Measurements from ENCODE around the gene SORBS2. TPM values are rescaled to one million over a fixed set of nuclear protein-coding genes. Genes with fewer than 3 reads are reported as not detected.
"Not testable (repeated sequence)": the region's sequence is repeated elsewhere in the genome, so short reads cannot be mapped to it uniquely, and the experiment has no call there.

The SORBS2 gene
- total and polyA plus RNA-seq, 2 of the 4 experiments (the other 2 are of a cell fraction) = 0.18 TPM; not detected in 1

GRCh38 chr4:185859111-185859510 lies 47.1 kb upstream of the SORBS2 start:
- 46% methylated on average over 5 of the region's 7 CpGs; no CpG with 5 or more reads in 1 of the 2 experiments for WGBS, 2 experiments (ENCODE audit: extremely low coverage in 2 of 2, insufficient read length in 1 of 2)
- Histone ChIP-seq H2BK20ac (ENCODE audit: low read depth, low read length) (no peak overlapping the region), H4K20me1 (ENCODE audit: insufficient read depth, low read length) (no peaks in the 10 kb centered on the region), H4K5ac (ENCODE audit: low read depth, low read length) (no peak overlapping the region), H3K27ac (ENCODE audit: insufficient read depth, low read length) (no peak overlapping the region), H2AK5ac (ENCODE audit: low read depth, low read length) (no peak overlapping the region), H3K4ac (ENCODE audit: low read depth, low read length) (no peak overlapping the region), H3K36me3 (ENCODE audit: control insufficient read depth, insufficient read depth, low read length) (no peaks in the 10 kb centered on the region), H3K4me1 (ENCODE audit: control insufficient read depth, insufficient read depth, low read length) (peaks cover 2% of the 10 kb centered on the region; the same call in 1 of the 2 replicates), H3K4me2 (ENCODE audit: low read depth, low read length) (no peak overlapping the region), H3K9me3 (ENCODE audit: control insufficient read depth, insufficient read depth, low read length) (peaks cover 6% of the 10 kb centered on the region), H3K23ac (ENCODE audit: low read depth, low read length) (no peak overlapping the region), H3K14ac (replicated peaks; ENCODE audit: low read depth, low read length) (no peak overlapping the region), H3K18ac (ENCODE audit: low read depth, low read length) (no peak overlapping the region), H2BK5ac (ENCODE audit: low read depth, low read length, poor library complexity, severe bottlenecking) (no peak overlapping the region), H2BK15ac (ENCODE audit: low read depth, low read length) (no peak overlapping the region), H3K9me1 (ENCODE audit: insufficient read depth, low read length) (no peaks in the 10 kb centered on the region), H3K9ac (ENCODE audit: low read depth, low read length) (no peak overlapping the region), H2BK120ac (ENCODE audit: low read depth, low read length) (no peak overlapping the region), H3K56ac (ENCODE audit: extremely low read depth, insufficient read depth, low read length) (no peak overlapping the region), H3K27me3 (ENCODE audit: control insufficient read depth, insufficient read depth, low read length) (peaks cover 15% of the 10 kb centered on the region), H3K79me1 (ENCODE audit: low read depth in 1 of 2, low read length in 2 of 2) (no peaks in the 10 kb centered on the region), H3K4me3 (ENCODE audit: insufficient read depth, low read depth, low read length) (no peak overlapping the region), H2AFZ (replicated peaks; ENCODE audit: low read length, poor library complexity) (no peak overlapping the region), H2AK9ac (replicated peaks; ENCODE audit: low read depth, low read length, poor library complexity) (no peak overlapping the region), H4K8ac (ENCODE audit: low read depth in 2 of 2, low read length in 2 of 2) (no peak overlapping the region), H4K91ac (ENCODE audit: insufficient read depth, low read depth, low read length) (no peak overlapping the region)
- in situ Hi-C loops (cut with MboI; ENCODE audit: low sequenced_read_pairs) = no loop called here
- dilution Hi-C loops (cut with HindIII; ENCODE audit: low sequenced_read_pairs, unreplicated experiment) = no loop called here
- TF ChIP-seq RCOR1 (IDR thresholded peaks at IDR 0.05; ENCODE audit: insufficient replicate concordance, low read length) (no peak), BHLHE40 (IDR thresholded peaks at IDR 0.05; ENCODE audit: low read depth, low read length) (no peak)
- ATAC-seq (ENCODE audit: low read depth) (no peak; the same call in 1 of the 2 replicates), DNase-seq (no peak)
- CTCF ChIA-PET = no interaction called here
- intact Hi-C loops (cut with micrococcal nuclease) = no loop called here
- POLR2A ChIA-PET (ENCODE audit: unreplicated experiment) = no interaction called here
- no TSS peak for BruUV-seq (replicated peaks)

- H3K36me3 ChIP-seq (ENCODE audit: control insufficient read depth, insufficient read depth, low read length); H3K4me1 ChIP-seq (ENCODE audit: control insufficient read depth, insufficient read depth, low read length); POLR2A ChIA-PET (ENCODE audit: unreplicated experiment); ATAC-seq (ENCODE audit: low read depth); H2BK15ac ChIP-seq (ENCODE audit: low read depth, low read length); H2AK5ac ChIP-seq (ENCODE audit: low read depth, low read length); H4K91ac ChIP-seq (ENCODE audit: insufficient read depth, low read depth, low read length); H2AK9ac ChIP-seq (replicated peaks; ENCODE audit: low read depth, low read length, poor library complexity); intact Hi-C loops (cut with micrococcal nuclease); H2BK120ac ChIP-seq (ENCODE audit: low read depth, low read length); H3K79me1 ChIP-seq (ENCODE audit: low read depth in 1 of 2, low read length in 2 of 2); H3K23ac ChIP-seq (ENCODE audit: low read depth, low read length); BruUV-seq (replicated peaks); H2BK20ac ChIP-seq (ENCODE audit: low read depth, low read length); H2AFZ ChIP-seq (replicated peaks; ENCODE audit: low read length, poor library complexity); H3K9ac ChIP-seq (ENCODE audit: low read depth, low read length); DNase-seq; H3K4ac ChIP-seq (ENCODE audit: low read depth, low read length); H3K9me1 ChIP-seq (ENCODE audit: insufficient read depth, low read length); H4K8ac ChIP-seq (ENCODE audit: low read depth in 2 of 2, low read length in 2 of 2); H3K14ac ChIP-seq (replicated peaks; ENCODE audit: low read depth, low read length); H3K9me3 ChIP-seq (ENCODE audit: control insufficient read depth, insufficient read depth, low read length); H3K27ac ChIP-seq (ENCODE audit: insufficient read depth, low read length); H3K4me3 ChIP-seq (ENCODE audit: insufficient read depth, low read depth, low read length); H3K18ac ChIP-seq (ENCODE audit: low read depth, low read length); H3K4me2 ChIP-seq (ENCODE audit: low read depth, low read length); H4K5ac ChIP-seq (ENCODE audit: low read depth, low read length); CTCF ChIA-PET; dilution Hi-C loops (cut with HindIII; ENCODE audit: low sequenced_read_pairs, unreplicated experiment); H2BK5ac ChIP-seq (ENCODE audit: low read depth, low read length, poor library complexity, severe bottlenecking); H4K20me1 ChIP-seq (ENCODE audit: insufficient read depth, low read length); H3K56ac ChIP-seq (ENCODE audit: extremely low read depth, insufficient read depth, low read length); in situ Hi-C loops (cut with MboI; ENCODE audit: low sequenced_read_pairs): not testable (repeated sequence)
- peaks cover 12% of the 10 kb centered on the region for H3K27me3 ChIP-seq (ENCODE audit: control insufficient read depth, insufficient read depth, low read length)
- no CpG with 5 or more reads among the region's 4 CpGs for WGBS, 2 experiments (ENCODE audit: extremely low coverage in 2 of 2, insufficient read length in 1 of 2)
Observed at GRCh38 chr4:185857561-185857960, 45.6 kb upstream of the SORBS2 start.

Measured in IMR-90 (cell line).